CD4-positive, alpha-beta T cell treated with Interleukin-17A for 4 hours (primary cell): ENCODE measurements around the gene CAMKK2.
"Not testable (repeated sequence)": the region's sequence is repeated elsewhere in the genome, so short reads cannot be mapped to it uniquely, and the experiment has no call there.

Experiments
- DNase-seq: peaks from one replicate; pipeline ENCODE4 v3.0.0-alpha.2; 2020; ENCODE audit warnings: mixed read lengths

CAMKK2 gene

DNA sequence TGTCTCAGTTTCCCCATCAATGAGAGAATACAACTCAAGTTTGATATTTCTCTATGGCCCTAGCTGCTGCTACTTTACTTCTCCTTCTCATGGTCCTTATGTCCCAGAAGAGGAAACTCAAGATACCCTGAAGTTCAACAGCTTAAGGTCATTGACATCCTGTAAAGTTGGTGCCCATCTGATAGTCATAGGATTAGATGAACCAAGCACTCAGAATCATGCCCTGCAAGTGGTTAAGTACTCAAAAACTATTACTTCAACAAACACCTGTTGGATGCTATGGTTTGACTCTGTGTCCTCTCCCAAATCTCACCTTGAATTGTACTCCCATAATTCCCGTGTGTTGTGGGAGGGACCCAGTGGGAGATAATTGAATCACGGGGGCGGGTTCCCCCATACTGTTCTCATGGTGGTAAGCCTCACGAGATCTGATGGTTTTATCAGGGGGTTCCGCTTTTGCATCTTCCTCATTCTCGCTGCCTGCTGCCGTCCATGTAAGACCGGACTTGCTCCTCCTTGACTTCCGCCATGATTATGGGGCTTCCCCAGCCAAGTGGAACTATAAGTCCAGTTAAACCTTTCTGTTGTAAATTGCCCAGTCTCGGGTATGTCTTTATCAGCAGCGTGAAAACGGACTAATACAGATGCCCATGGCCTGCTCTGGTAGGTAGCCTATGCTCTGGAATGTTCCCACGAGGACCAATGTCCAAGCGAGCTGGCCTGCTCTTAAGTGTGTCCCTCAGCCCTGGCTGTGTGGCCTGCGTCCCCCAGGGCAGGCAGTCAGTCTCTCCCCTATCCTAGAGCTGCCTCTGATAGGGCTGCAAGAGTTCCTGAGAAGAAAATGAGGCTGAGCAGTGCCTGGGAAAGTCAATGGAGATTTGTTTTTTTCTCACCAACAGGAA, 18.1 kb downstream of the CAMKK2 start:
- DNase-seq = no peak

DNA sequence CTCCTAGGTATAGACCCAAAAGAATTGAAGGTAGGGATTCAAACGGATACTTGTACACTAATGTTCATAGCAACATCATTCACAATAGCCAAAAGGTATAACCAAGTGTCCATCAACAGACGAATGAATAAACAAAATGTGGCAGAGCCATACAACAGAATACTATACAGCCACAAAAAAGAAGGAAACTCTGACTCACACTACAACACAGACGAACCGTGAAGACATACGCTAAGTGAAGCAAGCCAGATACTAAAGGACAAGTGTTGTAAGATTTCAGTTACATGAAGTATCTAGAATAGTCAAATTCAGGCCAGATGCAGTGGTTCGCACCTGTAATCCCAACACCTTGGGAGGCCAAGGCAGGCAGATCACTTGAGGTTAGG, 19.1 kb downstream of the CAMKK2 start:
- DNase-seq = no peak

DNA sequence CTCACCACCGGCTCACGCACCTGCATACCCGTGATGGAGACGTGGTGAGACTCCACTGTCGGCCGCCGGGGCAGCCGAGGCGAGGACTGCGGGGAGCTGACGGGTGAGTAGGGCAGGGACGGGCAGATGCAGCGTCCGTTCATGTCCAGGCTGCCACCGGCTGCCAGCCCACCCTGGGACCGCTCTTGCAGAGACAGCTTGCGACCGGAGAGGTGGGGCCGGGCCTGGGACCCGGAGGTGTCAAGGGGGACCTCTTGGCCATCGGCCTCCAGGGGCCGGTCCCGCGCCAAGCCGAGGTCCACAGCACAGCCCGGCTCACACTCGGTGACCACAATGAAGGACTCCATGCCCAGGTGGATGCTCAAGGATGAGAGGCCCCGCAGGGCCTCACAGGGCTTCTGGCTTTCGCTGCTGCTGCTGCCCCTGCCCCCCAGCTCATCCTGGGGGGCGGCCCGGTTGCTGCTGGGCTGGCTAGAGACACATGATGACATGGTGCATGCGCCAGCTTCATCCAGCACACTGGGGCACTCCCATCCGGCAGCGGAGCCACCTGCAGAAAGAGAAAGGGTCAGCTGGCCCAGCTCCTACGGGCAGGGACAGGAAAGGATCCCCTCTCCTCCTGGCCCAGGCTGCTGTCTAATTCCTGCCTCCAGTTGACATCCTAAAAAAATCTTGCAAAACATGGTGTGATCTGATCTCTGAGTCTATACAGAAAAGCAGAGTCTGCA, 22.3 kb downstream of the CAMKK2 start:
- no peak for DNase-seq

DNA sequence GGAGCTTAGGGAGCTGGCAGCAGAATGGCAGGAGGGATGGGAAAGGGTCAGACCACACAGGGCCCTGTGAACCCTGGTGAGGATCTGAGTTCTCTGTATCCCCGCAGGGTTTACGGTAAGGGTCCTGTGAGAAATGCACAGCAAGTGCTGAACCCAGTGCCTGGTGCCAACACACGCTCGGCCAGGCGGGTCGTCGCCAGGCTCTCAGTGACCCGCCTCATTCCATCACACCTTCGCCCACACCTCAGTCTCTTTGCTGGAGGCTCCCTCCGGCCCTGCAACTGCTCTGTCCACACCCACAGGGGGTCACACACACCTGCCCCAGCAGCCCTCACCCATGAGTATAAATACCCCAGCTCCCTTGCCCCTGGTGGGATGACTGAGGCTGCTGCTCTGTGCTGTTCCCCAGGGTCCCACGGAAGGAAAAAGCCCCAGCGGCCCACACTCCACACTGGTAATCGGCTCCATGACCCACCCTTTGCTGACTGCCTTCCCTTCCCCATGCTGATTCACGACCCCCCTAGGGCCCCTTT, 23.1 kb downstream of the CAMKK2 start:
- DNase-seq = no peak

DNA sequence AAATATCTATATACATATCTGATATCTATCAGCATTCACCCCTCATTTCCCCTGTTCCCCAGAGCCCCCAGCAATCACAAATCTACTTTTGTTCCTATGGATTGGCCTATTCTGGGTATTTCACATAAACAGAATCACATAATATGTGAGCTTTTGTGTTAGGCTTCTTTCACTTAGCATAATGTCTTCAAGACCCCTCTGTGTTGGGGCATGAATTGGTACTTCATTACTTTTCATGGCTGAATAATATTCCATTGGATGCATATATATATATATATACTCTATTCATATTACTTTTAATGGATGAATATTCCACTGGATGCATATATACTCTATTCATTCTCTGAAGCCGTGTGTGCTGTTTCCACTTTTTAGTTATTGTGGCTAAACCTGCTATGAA, 28.7 kb downstream of the CAMKK2 start:
- no peak for DNase-seq

DNA sequence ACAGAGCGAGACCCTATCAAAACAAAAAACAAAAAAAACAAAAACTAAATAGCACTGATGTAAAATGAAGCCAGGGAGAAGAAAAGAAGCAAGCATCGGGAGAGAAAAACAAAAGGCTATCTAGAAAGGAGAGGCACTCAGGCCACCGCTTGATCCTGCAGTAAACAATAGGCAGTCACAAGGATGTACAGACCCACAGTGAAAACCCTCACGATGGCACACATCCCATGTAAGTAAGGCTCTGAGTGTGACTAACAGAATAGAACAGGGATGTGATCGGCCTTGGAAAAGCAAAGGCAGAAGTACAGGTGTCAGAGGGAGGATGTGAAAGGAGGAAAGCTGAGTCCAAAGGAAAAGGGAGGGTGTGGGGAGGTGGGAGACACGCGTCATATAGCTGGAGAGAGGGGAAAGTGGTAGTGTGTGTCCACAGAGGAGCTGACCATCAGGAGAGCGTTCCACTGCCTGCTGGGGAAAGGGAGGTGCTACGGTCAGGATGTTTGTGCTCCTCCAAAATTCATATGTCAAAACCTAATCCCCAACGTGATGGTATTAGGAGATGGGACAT, 31.5 kb downstream of the CAMKK2 start:
- DNase-seq = no peak

DNA sequence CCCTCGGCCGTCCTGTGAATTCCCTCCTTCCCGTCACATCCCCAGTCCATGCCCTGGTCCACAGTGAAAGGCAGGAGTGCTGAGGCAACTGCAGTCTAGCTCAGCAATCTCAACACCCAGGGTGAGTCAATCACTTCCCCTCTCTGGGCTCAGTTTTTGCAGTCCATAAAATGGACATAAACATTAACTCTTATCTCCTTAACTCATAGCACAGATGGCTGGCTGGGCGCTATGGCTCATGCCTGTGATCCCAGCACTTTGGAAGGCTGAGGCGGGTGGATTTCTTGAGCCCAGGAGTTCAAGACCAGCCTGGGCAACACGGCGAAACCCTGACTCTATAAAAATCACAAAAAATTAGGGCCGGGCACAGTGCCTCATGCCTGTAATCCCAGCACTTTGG, 32.4 kb downstream of the CAMKK2 start:
- no peak for DNase-seq

DNA sequence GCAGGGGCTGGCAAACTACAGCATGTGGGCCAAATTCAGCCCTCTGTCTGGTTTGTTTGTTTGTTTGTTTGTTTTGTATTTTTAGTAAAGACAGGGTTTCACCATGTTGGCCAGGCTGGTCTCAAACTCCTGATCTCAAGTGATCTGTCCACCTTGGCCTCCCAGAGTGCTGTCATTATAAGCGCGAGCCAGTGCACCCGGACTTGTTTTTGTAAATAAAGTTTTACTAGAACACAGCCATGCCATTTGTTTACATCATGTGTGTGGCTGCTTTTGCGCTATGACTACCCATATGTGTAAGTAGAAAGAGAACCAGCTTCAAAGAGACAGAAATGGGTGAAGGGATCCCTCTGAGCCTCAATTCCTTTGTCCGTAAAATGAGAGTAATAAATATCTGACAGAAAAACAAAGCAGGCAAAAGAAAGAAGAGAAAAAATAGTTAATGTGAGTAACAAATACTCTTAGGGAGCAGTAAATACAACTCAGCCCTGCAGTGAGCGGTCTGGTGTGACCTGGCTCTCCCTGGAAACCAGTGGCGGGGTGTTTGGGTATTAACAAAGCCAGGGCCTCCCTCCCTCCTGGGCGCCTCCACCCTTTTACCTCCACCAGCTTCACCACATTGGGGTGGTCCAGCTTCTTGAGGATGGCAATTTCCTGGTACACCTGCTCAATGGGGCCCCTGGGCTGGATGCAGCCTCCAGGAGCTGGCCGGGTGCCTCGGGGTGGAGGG, 33.1 kb downstream of the CAMKK2 start:
- DNase-seq = no peak

DNA sequence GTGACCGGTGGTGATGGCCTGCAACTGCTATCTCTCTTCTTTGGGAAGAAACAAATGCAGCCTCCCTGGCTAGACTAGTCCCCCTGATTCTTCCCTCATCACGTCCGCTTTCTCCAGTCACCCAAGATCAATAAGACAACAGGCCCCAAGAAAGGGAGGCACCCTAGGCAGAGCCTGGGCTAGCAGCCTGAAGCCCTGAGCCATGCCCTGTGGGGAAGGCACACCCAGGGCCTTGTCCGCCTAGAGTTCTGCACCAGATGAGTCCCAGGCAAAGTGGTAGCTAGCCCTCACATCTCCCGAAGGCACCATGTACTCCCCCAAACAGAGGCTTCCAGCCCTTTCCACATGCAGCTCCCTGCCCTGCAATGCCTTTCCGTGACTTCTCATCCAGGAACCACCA, 35.1 kb downstream of the CAMKK2 start:
- no peak for DNase-seq

DNA sequence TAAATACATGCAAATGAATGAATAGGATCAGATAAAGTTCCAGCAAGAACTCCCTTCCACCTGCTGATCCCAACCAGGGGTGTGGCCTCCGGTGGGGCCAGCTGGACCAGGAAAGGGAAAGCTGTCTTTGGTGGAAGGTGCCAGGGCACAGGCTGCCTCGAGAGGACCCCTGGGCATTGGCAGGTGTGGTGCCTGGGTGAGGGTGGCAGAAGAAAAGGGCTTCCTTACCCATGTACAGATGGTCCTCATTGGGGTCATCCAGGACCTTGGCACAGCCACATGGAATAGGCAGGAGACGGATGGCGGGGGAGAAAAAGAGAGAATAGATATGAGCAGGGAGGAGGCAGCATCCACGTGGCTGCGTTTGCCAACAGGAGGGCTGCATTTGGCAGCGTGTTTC, 36.4 kb downstream of the CAMKK2 start:
- no peak for DNase-seq

DNA sequence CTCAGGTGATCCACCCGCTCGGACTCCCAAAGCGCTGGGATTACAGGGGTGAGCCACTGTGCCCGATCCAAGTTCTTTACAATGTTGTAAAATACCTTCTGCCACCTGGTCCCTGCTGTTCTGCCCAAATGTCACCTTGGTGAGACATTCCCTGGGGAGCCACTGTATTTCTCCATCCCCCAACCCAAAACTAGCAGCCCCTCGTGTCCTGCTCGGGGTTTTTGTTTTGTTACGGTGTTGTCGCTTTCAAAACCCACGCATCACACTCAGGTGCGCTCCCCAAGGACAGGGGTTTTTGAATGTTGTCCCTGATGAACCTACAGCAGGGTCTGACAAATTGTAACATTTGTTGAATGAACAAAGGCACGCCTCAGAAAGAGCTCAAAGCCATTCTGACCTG, 37.4 kb downstream of the CAMKK2 start:
- no peak for DNase-seq

DNA sequence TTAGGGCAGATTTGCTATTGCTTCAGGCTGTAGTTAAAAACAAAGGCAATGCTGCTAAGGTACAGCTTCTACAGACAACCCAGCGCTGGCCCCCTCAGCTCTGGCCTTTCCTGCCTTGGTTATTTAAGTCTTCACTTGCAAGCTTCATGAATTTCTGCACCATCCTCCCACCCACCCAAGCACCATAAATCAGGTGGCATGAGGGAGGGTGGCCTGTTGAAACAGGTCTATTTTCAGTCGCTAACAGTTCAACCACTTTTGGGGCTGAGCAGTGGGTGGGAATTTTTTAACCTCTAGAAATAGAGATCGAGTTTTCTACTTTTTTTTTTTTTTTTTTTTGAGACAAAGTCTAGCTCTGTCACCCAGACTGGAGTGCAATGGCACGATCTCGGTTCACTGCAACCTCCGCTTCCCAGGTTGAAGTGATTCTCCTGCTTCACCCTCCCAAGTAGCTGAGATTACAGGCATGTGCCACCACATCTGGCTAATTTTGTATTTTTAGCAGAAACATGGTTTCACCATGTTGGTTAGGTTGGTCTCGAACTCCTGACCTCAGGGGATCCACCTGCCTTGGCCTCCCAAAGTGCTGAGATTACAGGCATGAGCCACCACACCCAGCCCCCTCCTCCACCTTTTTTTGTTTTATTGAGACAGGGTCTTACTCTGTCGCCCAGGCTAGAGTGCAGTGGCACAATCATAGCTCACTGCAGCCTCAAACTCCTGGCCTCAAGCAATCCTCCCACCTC, 38.6 kb downstream of the CAMKK2 start:
- not testable (repeated sequence) for DNase-seq

DNA sequence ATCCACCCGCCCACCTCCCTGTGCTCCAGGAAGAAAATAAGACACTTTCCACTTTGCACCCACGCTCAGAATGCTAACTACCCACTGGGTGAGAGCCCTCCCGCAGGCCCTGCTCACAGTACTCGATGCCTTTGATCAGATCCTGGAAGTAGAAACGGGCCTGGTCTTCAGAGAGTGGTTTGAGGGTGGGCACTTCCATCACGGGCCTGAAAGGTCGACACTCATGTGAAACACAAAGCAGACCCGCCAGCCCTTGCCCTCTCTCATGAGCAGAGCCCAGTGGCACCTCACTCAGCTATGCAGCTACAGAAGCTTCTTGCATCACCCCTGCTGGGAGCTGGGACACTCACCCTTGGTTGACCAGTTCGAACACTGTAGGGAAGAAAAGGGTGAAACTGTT, 41.1 kb downstream of the CAMKK2 start:
- DNase-seq = no peak

DNA sequence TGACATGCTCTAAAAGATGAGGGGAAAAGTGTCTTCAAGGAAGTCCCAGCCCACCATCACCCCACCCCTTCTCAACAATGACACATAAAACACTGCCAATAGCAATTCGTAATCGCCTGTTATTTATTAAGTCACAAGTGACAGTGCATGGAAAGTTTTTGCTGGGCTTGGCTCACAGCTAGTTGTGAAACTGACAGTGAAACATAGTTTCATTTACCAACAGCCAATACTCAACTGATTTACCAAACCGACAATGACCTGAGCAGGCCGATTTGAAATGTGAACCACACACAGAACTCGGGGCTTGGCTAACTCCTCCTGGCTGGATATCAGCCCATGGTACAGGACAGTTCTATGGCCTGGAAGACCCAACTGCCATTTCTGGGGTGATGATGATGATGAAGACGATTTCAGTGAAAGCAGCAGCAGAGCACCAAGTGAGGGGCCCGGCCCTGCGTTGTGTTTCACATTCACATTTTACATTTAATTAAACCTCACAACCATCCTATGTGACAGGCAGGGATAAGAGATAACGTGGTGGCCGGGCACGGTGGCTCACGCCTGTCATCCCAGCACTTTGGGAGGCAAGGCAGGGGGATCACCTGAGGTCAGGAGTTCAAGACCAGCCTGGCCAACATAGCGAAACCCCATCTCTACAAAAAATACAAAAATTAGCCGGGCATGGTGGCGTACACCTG, 42.7 kb downstream of the CAMKK2 start:
- DNase-seq = no peak

DNA sequence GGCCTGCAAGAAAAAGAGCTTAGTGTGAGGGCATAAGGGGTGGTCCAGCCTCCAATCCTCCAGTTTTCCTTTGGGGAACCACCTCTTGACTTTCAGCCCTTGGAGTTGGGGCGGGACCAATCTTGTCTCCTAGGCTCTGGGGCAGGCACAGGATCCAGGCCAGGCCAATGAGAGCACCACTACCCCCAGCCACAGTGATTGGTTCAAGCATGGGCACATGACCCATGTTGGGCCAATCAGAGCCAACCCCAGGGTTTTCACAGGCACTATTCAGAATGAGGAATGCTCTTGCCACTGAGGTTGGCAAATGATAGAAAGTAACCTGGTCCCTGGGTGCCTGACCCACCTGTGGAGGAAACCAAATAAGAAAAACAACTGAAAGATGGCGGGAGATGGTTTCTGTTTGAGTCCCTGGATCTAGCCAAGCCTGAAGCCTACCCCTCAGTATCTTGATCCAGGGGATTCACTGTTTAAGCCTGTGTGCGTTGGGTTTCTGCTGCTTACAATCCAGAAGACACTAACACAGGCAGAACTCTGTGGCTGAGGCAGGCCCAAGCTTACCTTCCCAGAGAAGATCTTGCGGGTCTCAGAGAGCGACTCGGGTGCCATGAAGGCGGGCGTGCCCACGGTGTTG, 43.7 kb downstream of the CAMKK2 start:
- DNase-seq = no peak

DNA sequence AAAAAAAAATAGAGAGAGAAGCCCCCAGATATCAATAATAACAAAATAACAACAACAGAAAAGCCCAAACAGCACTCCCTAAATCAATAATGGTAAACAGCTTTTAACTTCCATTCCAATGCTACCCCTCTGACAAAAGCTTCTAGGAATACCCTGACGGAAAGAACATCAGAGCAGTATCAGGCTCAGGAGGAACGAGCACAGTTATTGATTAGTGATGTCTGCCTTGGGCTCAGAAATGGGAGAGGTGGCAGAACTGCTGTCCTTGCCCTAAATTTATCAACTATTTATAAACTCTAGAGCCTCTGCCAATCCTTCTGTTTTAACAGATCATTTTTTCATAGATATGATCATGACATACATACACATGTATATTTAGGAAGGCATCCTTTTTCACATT, 44.7 kb downstream of the CAMKK2 start:
- no peak for DNase-seq

DNA sequence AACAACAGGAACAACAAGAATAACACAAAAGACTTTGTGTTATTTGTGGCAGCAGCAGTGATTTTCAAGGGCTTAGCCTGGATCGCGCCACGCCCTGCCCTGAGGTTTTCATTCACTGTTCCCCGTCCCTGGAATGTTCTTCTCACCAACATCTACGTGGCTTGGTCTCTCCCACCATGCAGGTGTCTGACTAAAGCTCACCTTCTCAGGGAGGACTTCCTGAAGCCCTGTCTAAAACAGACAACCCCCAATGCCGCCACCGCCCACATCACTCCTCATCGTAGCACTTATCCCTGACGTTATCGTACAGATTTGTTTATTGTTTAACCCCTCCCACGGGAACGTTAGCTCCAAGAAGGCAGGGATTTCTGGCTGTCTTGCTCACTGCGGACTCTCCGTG, 46.1 kb downstream of the CAMKK2 start:
- DNase-seq = no peak

DNA sequence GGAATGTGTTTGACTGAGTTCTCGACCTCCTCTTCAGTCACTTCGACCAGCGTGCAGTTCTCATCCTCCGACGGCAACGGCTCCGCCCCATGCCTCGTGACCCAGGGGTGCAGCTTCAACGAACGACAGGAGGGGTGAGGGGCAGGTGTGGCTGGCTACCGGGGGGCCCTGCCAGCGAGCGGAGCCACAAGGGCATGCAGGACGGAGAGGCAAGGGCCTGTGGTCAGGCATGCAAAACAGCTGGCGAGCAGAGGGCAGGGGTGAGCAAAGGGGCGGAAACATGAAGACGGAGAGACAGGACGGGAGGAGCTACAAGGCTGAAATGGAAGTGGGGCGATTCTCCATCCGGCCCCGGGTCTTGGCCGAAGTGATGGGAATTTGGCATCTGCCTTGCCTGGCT, 47.9 kb downstream of the CAMKK2 start:
- DNase-seq = no peak

DNA sequence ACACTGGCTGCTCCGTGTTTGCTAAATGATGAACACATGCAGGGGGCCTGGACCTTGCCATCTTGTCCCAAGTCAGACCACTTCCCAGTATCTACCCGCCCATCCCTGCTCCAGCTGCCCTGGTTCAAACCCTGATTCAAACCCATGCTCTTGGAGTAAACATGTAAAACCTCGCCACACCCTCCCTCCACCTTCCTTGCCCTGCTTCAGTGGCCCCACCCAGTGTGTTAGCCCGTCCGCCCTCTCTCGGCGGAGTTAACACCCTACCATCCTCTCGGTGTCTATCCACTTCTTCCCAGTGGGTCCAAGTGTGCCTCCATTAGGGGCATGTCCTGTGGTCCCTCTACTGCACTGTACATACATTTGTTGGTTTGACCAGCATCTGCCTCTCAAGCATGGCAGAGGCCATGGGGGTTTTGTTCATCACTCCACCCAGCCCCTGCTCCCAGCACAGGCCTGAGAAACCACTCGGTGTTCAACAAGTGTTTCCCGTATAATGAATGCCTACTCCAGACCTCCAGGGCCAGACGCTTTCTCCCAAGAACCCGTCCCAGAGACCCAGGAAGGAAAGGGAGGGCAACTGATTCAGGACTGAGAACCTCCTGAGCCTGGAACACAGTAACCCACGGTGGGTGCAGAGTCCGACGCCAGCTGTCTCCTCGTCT, 49.5 kb downstream of the CAMKK2 start:
- DNase-seq = no peak

DNA sequence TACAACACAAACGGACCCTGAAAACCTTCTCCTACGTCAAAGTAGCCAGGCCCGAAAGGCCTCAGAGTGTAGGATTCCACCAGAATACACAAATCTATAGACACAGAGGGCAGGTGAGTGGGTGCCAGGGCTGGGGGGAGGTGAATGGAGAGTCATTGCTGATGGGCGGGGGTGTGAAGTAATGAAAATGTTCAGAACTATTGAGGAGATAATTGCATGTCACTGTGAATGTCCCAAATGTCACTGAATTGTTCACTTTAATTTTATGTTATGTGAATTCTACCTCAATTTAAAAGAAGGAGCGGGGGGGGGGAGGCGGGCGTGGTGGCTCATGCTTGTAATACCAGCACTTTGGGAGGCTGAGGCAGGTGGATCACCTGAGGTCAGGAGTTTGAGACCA, 50.6 kb downstream of the CAMKK2 start:
- DNase-seq = no peak

DNA sequence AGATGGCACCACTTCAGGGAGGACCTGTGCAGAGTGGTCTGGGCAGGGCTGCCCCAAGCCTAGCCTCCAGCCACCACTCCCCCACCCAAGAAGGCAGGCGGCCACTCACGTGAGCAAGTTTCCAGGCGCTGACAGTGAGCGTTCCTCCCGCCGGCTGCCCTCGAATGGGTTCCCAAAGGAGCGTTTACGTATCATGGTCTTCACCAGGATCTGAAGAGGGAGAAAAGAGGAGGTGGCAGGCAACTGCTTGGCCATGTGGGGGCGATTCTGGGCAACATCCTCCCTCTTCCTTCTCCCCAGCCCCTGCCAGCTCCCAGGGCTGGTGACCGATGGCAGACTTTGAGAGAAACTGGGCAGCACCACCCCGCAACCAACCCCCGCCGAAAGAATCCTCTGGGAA, 51.5 kb downstream of the CAMKK2 start:
- DNase-seq = no peak
